ENCODE measurements around the gene ALDH3B2.
"Not testable (repeated sequence)": the region's sequence is repeated elsewhere in the genome, so short reads cannot be mapped to it uniquely, and the experiment has no call there.

ALDH3B2 gene

DNA sequence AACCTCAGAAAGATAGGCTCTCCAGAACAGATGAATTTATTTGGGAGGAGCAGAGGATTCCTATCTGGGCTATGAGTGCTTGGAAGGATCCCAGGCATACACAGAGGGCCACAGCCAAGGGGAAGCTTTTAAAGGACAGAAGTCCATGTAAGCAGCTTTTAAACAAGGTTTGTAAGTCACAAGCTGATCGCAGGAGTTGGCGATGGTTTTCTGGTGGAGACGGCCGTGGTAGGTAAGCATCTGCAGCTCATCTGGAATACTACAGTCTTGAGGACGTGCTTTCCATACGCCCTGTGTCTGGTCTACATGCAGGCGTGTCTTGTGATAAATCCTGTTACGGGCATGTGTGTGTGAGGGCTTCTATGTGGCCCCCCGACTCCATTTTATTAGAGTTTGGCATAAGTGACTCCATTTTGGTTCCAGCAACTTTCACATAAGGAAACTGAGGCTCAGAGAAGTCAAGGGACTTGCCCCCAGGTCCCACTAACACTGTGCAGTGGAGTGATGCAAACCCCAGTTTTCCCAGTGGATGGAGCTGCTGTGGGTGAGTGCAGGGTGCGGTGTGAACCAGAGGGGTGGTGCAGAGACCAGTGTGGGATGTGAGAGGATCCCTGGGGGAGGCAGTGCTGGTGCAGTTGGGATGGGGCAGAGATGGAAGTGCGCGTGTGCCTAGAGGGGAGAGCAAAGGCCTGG is 12.1 kb downstream of the ALDH3B2 start:
- no peak for DNase-seq (ENCODE audit: low read depth in 2 of 2)

DNA sequence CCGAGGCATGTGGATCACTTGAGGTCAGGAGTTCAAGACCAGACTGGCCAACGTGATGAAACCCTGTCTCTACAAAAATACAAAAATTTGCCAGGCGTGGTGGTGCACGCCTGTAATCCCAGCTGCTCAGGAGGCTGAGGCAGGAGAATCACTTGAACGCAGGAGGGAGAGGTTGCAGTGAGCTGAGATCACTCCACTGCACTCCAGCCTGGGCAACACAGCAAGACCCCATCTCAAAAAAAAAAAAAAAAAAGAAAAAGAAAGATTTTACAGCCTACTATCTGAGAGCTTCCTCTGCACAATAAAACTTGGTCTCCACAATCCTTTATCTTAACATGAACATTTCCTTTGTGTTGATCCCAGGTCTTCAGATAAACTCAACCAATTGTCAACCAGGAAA is 13.7 kb downstream of the ALDH3B2 start:
- DNase-seq (ENCODE audit: low read depth in 2 of 2): not testable (repeated sequence)

DNA sequence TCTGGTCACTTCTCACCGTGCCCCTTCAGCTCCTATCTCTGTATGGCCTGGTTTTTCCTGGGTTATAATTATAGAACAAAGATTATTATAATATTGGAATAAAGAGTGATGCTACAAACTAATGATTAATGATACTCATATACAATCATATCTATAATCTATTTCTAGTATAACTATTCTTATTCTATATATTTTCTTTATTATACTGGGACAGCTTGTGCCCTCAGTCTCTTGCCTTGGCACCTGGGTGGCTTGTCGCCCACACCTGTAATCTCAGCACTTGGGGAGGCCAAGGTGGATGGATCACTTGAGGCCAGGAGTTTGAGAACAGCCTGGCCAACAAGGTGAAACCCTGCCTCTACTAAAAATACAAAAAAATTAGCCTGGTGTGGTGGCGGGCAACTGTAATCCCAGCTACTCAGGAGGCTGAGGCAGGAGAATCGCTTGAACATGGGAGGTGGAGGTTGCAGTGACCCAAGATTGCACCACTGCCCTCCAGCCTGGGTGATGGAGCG is 14.7 kb downstream of the ALDH3B2 start:
- DNase-seq (ENCODE audit: low read depth in 2 of 2): not testable (repeated sequence)

GRCh38 chr11:67657300-67657699 is 17.1 kb downstream of the ALDH3B2 start:
- no peak for DNase-seq (ENCODE audit: low read depth in 2 of 2)

GRCh38 chr11:67656278-67656922 is 18.0 kb downstream of the ALDH3B2 start:
- DNase-seq (ENCODE audit: low read depth in 2 of 2): no peak

DNA sequence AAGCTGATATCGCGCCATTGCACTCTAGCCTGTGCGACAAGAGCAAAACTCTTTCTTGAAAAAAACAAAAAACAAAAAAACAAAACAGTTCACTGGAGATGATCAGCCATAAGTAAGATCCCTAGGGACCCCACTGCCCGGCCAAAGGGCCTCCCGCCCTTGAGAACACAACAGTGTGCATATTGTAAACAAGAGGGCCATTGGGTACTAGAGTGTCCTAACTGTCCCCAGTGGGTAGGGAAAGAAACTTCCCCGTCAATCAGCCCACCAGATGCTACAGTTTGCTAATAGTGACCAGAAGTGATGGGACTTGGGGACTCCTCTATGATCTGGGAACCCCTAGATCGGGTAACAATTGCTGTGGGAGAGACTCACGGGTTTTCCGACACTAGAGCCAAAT is 20.2 kb downstream of the ALDH3B2 start:
- no peak for DNase-seq (ENCODE audit: low read depth in 2 of 2)

DNA sequence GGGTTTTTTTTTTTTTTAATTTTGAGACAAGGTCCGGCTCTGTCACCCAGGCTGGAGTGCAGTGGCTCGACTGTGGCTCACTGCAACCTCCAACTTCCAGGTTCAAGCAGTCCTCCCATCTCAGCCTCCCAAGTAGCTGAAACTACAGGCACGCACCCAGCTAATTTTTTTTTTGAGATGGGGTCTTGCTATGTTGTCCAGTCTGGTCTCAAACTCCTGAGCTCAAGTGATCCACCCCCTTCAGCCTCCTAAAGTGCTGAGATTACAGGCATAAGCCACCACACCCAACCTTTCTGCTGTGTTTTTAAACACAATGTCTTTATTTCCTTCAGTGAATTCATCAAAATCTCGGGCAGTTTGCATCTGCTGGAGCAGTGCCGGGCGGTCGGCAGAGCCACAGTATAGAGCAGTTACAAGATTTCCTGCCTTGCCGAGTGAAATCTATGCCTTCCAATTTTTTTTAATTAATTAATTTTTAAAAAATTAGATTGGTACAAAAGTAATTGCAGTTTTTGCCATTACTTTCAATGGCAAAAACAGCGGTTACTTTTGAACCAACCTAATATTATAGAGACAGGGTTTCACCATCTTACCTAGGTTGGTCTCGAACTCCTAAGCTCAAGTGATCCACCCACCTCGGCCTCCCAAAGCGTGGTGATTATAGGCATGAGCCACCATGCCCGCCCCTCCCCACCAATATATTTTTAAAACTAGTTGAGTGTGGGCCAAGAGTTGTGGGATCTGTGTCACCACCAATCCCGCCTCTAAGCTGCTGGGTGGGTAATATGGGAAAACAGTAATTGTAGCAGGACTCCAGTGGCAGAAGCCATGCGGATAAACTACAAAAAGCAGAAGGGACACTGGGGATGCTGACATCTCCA is 21.2 kb downstream of the ALDH3B2 start:
- DNase-seq (ENCODE audit: low read depth in 2 of 2): no peak

- DNase-seq (ENCODE audit: low read depth in 2 of 2): no peak
These were observed 22.2 kb downstream of the ALDH3B2 start for GRCh38 chr11:67651976-67652781.

DNA sequence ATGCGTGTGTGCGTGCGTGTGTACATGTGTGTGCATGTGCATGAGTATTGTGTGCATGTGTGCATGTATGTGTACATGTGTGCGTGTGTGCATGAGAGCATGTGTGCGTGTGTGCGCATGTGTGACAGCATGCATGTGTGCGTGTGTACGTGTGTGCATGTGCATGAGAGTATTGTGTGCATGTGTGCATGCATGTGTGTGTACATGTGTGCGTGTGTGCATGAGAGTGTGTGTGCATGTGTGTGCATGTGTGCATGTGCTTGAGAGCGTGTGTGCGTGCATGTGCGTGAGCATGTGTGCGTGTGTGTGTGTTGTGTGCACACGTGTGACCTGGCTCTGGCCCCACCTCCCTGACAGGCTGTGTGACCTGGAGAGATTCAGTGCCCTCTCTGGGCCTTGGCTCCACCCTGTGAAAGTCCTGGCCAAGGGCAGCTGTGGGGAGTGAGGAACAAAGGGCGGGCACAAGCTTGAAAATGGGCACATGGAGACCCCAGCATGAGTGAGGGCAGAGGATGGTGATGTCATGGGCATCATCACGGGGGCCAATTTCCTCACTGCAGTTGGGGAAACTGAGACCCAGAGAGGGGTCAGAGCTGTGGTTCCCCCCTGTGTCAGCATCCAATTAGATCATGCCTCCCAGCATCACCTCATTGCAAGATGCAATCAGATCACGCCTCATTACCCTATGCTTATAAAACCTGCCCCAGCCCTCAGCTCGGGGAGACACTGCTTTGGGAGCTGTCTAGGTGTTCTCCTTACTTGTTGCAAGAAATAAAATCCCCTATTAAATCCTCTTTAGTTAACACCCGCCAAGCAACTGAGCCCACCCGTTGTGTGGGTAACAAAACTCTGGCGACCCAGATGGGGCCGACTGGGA is 24.6 kb downstream of the ALDH3B2 start:
- no peak for DNase-seq (ENCODE audit: low read depth in 2 of 2)

DNA sequence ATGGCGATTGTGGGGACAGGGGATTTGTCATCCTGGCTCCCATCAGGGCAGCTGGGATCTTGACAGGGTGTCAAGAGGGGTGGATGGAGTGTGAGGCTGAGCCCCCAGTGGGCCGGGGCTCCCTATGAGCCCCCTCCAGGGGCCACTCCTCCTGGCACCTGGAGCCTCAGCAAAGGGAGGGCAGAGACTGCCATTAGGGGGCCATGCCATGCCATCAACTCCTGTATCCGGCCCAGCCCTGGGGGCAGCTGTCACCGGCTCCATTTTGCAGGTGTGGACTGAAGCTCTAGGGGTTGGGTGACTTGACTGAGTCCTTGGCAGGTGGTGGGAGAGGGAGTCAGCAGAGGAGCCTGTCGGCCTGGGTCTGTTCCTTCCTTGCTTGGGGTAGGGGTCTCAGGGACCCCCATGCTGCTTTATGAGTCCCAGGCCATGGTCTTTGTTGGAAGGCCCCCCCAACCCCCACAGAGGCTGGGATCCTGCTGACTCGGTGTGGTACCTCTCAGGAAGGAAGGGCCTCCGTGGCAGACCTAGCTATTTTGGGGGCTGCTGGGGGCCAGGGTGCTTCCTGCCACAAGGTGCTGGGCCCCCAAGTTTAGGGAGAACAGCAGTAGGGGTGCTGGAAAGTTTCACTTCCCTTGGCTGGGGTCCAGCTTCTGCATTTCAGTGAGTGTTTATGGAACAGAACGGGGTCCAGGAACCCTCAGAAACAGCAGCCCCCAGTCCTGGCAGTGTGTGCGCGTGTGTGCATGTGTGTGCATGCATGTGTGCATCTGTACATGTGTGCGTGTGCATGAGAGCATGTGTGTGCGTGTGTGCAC is 25.4 kb downstream of the ALDH3B2 start:
- DNase-seq (ENCODE audit: low read depth in 2 of 2): no peak

- DNase-seq (ENCODE audit: low read depth in 2 of 2): peak; percentile 32 to 38
These were observed 26.2 kb downstream of the ALDH3B2 start for GRCh38 chr11:67648140-67648795.

DNA sequence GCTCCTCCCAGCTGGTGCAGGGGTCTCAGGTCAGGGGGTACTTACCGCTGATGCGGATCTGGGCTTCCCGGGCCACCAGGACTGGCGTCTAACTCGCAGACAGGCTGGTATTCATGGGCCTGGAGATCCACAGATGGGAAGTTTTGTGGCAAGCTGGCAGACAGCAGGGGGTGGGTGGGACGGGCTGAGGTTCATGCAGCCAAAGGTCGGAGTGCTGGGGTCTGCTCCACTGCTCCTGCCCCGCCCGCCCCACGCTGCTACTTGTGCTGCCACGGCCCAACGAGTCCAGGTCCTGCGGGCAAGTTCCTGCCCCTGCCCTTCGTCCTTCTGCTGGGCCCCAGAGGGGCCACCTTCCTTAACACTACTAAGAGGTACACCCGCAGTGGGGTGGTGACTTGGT is 27.0 kb downstream of the ALDH3B2 start:
- DNase-seq (ENCODE audit: low read depth in 2 of 2): no peak

DNA sequence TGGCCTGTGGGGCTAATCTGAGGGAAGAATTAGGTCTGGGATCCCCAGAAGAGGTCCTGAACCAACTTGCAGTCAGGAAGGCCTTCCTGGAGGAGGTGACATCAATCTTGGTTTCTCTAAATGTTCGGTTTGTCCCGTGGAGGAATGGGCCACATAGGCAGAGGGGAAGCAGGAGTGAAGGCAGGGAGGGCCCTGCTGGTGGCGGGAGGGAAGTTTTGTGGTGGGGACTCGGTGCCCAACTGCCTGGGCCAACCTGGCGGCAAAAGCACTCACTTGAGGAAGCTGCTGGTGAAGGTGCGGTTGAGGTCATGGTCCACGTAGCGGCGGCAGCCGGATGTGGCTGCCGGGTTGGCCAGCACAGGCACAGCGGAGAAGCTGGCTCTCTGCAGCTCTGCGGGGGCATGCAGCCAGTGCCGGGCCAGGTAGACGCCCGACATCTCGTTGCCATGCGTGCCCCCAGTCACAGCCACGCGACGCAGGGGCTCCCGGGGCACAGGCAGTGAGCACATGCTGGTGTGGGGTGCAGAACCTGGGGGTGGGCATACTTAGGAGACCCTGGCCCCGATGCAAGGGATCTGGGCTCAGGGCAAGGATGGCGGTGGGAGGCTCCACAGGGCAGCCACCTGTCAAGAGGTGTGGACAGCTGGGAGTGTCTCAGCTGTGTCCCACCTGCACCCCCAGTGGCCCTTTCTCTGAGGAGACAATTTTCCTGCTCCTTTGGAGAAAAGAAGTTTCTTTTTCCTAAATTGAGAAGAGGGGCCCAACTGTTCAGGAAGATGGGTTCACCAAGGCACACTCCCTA is 27.7 kb downstream of the ALDH3B2 start:
- DNase-seq (ENCODE audit: low read depth in 2 of 2): no peak

- DNase-seq (ENCODE audit: low read depth in 2 of 2): no peak
These were observed 28.6 kb downstream of the ALDH3B2 start for GRCh38 chr11:67645521-67646461.

- no peak for DNase-seq (ENCODE audit: low read depth in 2 of 2)
These were observed 29.7 kb downstream of the ALDH3B2 start for GRCh38 chr11:67644472-67645418.

GRCh38 chr11:67644042-67644441 is 30.4 kb downstream of the ALDH3B2 start:
- DNase-seq (ENCODE audit: low read depth in 2 of 2): no peak

Measured in stimulated activated CD4-positive, alpha-beta T cell treated with anti-CD3 and anti-CD28 coated beads, Interleukin-4, amount 100 ng/mL, for 48 hours (primary cell).